Gastrocnemius medialis (tissue), 4 donors: ENCODE measurements around the gene TOMM40L.

Source experiments
- POLR2A ChIP-seq, 2 donors: fragments of 450-650 bp; IDR thresholded peaks; one replicate each; pipeline ENCODE4 v1.6.1; 2017; ENCODE audit warnings: antibody characterized with exemption in 2 of 2, mild to moderate bottlenecking in 2 of 2, moderate library complexity in 2 of 2
- TF ChIP-seq, protein P1 (sequence below), 5 experiments: fragments of 450-650 bp in 3 of 5; fragments of 200-600 bp in 2 of 5; sonication (generic) in 2 of 5; IDR thresholded peaks in 4 of 5; conservative IDR thresholded peaks in 1 of 5; 1 replicate in 4 of 5; 2 replicates in 1 of 5; pipeline ENCODE4 v1.5.1; 2016 to 2019; ENCODE audit warnings: antibody characterized with exemption in 5 of 5, mild to moderate bottlenecking in 3 of 5, moderate library complexity in 3 of 5

DNA sequence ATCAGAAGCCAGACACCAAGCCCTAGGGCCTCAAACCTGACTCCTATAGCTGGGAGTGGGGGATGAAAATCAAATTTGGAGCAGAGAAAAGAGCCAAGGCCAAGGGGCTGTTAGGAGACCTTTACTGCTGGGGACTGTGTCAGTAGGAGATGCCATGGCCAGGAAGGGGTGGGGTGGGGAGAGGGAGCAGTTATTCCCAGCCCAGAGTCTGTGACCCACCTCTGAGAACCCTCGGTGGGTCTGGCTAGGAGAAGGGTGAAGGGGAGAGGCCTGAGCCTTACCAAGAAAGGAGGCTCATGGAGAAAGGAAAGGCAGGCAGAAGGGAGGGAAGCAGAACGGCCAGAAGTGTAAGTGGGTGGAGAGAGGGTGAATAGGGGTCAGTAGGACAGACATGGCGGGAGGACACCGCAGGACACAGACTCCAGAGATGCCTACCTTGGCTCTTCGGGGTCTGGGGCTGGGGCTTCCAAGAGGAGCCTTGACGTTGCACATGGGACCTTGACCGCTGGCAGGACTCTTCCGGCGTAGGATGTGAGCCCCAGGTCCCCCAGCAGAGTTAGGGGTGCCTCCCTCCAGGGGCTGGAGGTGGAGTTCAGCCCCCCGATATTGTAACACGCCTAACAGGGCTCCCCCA, 28.2 kb upstream of the TOMM40L start:
- TF ChIP-seq, protein P1, sequence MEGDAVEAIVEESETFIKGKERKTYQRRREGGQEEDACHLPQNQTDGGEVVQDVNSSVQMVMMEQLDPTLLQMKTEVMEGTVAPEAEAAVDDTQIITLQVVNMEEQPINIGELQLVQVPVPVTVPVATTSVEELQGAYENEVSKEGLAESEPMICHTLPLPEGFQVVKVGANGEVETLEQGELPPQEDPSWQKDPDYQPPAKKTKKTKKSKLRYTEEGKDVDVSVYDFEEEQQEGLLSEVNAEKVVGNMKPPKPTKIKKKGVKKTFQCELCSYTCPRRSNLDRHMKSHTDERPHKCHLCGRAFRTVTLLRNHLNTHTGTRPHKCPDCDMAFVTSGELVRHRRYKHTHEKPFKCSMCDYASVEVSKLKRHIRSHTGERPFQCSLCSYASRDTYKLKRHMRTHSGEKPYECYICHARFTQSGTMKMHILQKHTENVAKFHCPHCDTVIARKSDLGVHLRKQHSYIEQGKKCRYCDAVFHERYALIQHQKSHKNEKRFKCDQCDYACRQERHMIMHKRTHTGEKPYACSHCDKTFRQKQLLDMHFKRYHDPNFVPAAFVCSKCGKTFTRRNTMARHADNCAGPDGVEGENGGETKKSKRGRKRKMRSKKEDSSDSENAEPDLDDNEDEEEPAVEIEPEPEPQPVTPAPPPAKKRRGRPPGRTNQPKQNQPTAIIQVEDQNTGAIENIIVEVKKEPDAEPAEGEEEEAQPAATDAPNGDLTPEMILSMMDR (IDR thresholded peaks at IDR 0.05 in 4 of 5, conservative IDR thresholded peaks at IDR 0.05 in 1 of 5), result no peak
- no peak for TF ChIP-seq POLR2A (IDR thresholded peaks at IDR 0.05)
